H1 (cell line): ENCODE results near the gene PLCB1. TPM values are rescaled to one million over a fixed set of nuclear protein-coding genes. Genes with fewer than 3 reads are reported as not detected.

Experiments
- CTCF ChIA-PET: fragments of 300-600 bp; sonication (Branson Sonifier 250); formaldehyde crosslinking; loops from one replicate; lab custom pipeline; 2021; ENCODE audit not compliant: partially characterized antibody; lab: Charles Lee
- POLR2A ChIA-PET: fragments of 300-600 bp; sonication (Branson Sonifier 250); formaldehyde crosslinking; loops from one replicate; lab custom pipeline; 2021; ENCODE audit warnings: inconsistent platforms; ENCODE audit not compliant: partially characterized antibody; lab: Charles Lee
- DNase-seq, 2 experiments: peaks; one replicate each; pipeline versions ENCODE4 v3.0.0 to v3.0.0-alpha.2; 2010 to 2022; ENCODE audit warnings: low spot score in 2 of 2, low read depth in 1 of 2, mixed read lengths in 1 of 2
- FAIRE-seq: peaks from 2 replicates; lab custom pipeline; 2011; peaks lifted over from hg19 to GRCh38; lab: Jason Lieb, UNC
- H2AFZ ChIP-seq: 2 replicates; pipeline ENCODE4 v1.8.1; 2012; ENCODE audit warnings: low read length, inconsistent platforms
- H2AK5ac ChIP-seq: 2 replicates; pipeline ENCODE4 v1.6.1; 2013; ENCODE audit warnings: low read depth, low read length
- H2BK120ac ChIP-seq: replicated peaks from 2 replicates; pipeline ENCODE3; 2013; ENCODE audit warnings: low read depth, low read length, inconsistent platforms
- H2BK12ac ChIP-seq: 2 replicates; pipeline ENCODE4 v1.6.1; 2013; ENCODE audit warnings: low read depth, low read length
- H2BK15ac ChIP-seq: 2 replicates; pipeline ENCODE4 v1.6.1; 2013; ENCODE audit warnings: low read length
- H2BK20ac ChIP-seq: 2 replicates; pipeline ENCODE4 v1.6.1; 2013; ENCODE audit warnings: low read length
- H2BK5ac ChIP-seq: 2 replicates; pipeline ENCODE4 v1.6.1; 2013; ENCODE audit warnings: low read depth, low read length
- H3K14ac ChIP-seq: 2 replicates; pipeline ENCODE4 v1.6.1; 2013; ENCODE audit warnings: inconsistent platforms; ENCODE audit not compliant: insufficient read length
- H3K18ac ChIP-seq: 2 replicates; pipeline ENCODE4 v1.6.1; 2013; ENCODE audit warnings: low read length; ENCODE audit errors: extremely low read depth
- H3K23ac ChIP-seq: 2 replicates; pipeline ENCODE4 v1.6.1; 2013; ENCODE audit warnings: inconsistent platforms; ENCODE audit not compliant: insufficient read length
- H3K23me2 ChIP-seq: 2 replicates; pipeline ENCODE4 v1.6.1; 2013; ENCODE audit warnings: low read depth, low read length
- H3K27ac ChIP-seq: 2 replicates; pipeline ENCODE4 v1.6.1; 2011; ENCODE audit warnings: low read depth, low read length, inconsistent platforms
- H3K27me3 ChIP-seq, 4 experiments: replicated peaks in 1 of 4; 1 replicate in 1 of 4; 2 replicates in 3 of 4; pipeline versions ENCODE4 v1.6.1 to v1.8.1; 2011 to 2013; ENCODE audit warnings: low read length in 3 of 4, mild to moderate bottlenecking in 3 of 4, inconsistent platforms in 2 of 4, mixed read lengths in 2 of 4, moderate library complexity in 1 of 4; ENCODE audit not compliant: control insufficient read depth in 3 of 4, insufficient read depth in 3 of 4; ENCODE audit errors: extremely low read depth in 1 of 4
- H3K36me3 ChIP-seq, 4 experiments: 2 replicates each; pipeline versions ENCODE4 v1.6.1 to v1.8.1; 2011 to 2013; ENCODE audit warnings: mild to moderate bottlenecking in 4 of 4, low read length in 3 of 4, moderate library complexity in 2 of 4, control low read depth in 1 of 4, inconsistent platforms in 1 of 4; ENCODE audit not compliant: insufficient read depth in 4 of 4, control insufficient read depth in 2 of 4
- H3K4ac ChIP-seq: replicated peaks from 2 replicates; pipeline ENCODE3; 2013; ENCODE audit warnings: low read length, low read depth, mixed read lengths, inconsistent platforms; ENCODE audit not compliant: insufficient read length
- H3K4me1 ChIP-seq, 4 experiments: replicated peaks in 1 of 4; 1 replicate in 1 of 4; 2 replicates in 3 of 4; pipeline versions ENCODE4 v1.6.1 to v1.8.1; 2011 to 2013; ENCODE audit warnings: low read length in 3 of 4, inconsistent platforms in 2 of 4, mixed read lengths in 1 of 4; ENCODE audit not compliant: insufficient read depth in 4 of 4, control insufficient read depth in 3 of 4
- H3K4me2 ChIP-seq, 2 experiments: 2 replicates each; pipeline versions ENCODE4 v1.6.1 to v1.8.1; 2011 to 2013; ENCODE audit warnings: low read depth in 2 of 2, low read length in 2 of 2, control low read depth in 1 of 2, inconsistent platforms in 1 of 2, mild to moderate bottlenecking in 1 of 2; ENCODE audit not compliant: insufficient read depth in 1 of 2
- H3K4me3 ChIP-seq, 4 experiments: fragments of 200-600, 300-600 bp in 1 of 4; sonication (generic), shearing (Covaris generic), sonication (Bioruptor Twin) in 1 of 4; 2 replicates each; pipeline versions ENCODE4 v1.5.1 to v1.8.1; 2011 to 2016; ENCODE audit warnings: low read length in 4 of 4, low read depth in 3 of 4, control low read depth in 2 of 4, inconsistent platforms in 2 of 4, mild to moderate bottlenecking in 2 of 4, mixed read lengths in 1 of 4, moderate library complexity in 1 of 4; ENCODE audit not compliant: insufficient read depth in 2 of 4; ENCODE audit errors: extremely low read depth in 1 of 4
- H3K56ac ChIP-seq: replicated peaks from 2 replicates; pipeline ENCODE3; 2013; ENCODE audit warnings: low read depth, mild to moderate bottlenecking, mixed read lengths, low read length, inconsistent platforms; ENCODE audit not compliant: insufficient read length
- H3K79me1 ChIP-seq: 2 replicates; pipeline ENCODE4 v1.6.1; 2013; ENCODE audit warnings: low read depth, low read length, control low read depth
- H3K79me2 ChIP-seq, 2 experiments: 2 replicates each; pipeline versions ENCODE4 v1.6.1 to v1.8.1; 2012 to 2013; ENCODE audit warnings: low read length in 2 of 2, mild to moderate bottlenecking in 2 of 2, inconsistent platforms in 1 of 2; ENCODE audit not compliant: insufficient read depth in 2 of 2, control insufficient read depth in 1 of 2
- H3K9ac ChIP-seq, 4 experiments: replicated peaks in 1 of 4; 1 replicate in 1 of 4; 2 replicates in 3 of 4; pipeline versions ENCODE4 v1.6.1 to v1.8.1; 2011 to 2013; ENCODE audit warnings: low read depth in 3 of 4, low read length in 3 of 4, control low read depth in 2 of 4, mild to moderate bottlenecking in 2 of 4, moderate library complexity in 2 of 4, inconsistent platforms in 1 of 4; ENCODE audit errors: extremely low read depth in 1 of 4
- H3K9me3 ChIP-seq, 2 experiments: 2 replicates each; pipeline versions ENCODE4 v1.6.1 to v1.8.1; 2012 to 2013; ENCODE audit warnings: mild to moderate bottlenecking in 2 of 2, moderate library complexity in 2 of 2, control low read depth in 1 of 2, inconsistent platforms in 1 of 2, low read depth in 1 of 2, low read length in 1 of 2, mixed read lengths in 1 of 2; ENCODE audit not compliant: insufficient read depth in 2 of 2
- H4K20me1 ChIP-seq, 2 experiments: replicated peaks in 1 of 2; 2 replicates each; pipeline versions ENCODE3 to v1.8.1; 2011 to 2013; ENCODE audit warnings: inconsistent platforms in 2 of 2, low read length in 2 of 2, mild to moderate bottlenecking in 1 of 2; ENCODE audit not compliant: insufficient read depth in 2 of 2, control insufficient read depth in 1 of 2
- H4K5ac ChIP-seq: 2 replicates; pipeline ENCODE4 v1.6.1; 2013; ENCODE audit warnings: low read length, low read depth, mixed read lengths, inconsistent platforms; ENCODE audit not compliant: insufficient read length
- H4K8ac ChIP-seq: 2 replicates; pipeline ENCODE4 v1.8.0; 2013; ENCODE audit warnings: mild to moderate bottlenecking, moderate library complexity, low read length, inconsistent platforms; ENCODE audit not compliant: insufficient read depth; ENCODE audit errors: extremely low read depth
- H4K91ac ChIP-seq: replicated peaks from 2 replicates; pipeline ENCODE3; 2013; ENCODE audit warnings: low read length, mixed read lengths, inconsistent platforms; ENCODE audit not compliant: insufficient read length
- ATF2 ChIP-seq: IDR thresholded peaks from 2 replicates; pipeline ENCODE4 v1.6.1; 2012; ENCODE audit warnings: low read length, inconsistent platforms
- BCL11A ChIP-seq, 2 experiments: IDR thresholded peaks; one replicate each; pipeline ENCODE4 v1.6.1; 2011; ENCODE audit warnings: low read depth in 2 of 2, low read length in 2 of 2, mild to moderate bottlenecking in 2 of 2
- CEBPB ChIP-seq: IDR thresholded peaks from 2 replicates; pipeline ENCODE4 v1.6.1; 2012; ENCODE audit warnings: low read depth, low read length
- FOSL1 ChIP-seq: IDR thresholded peaks from 2 replicates; pipeline ENCODE4 v1.6.1; 2011; ENCODE audit warnings: mild to moderate bottlenecking, low read depth, low read length, moderate library complexity; ENCODE audit not compliant: insufficient read depth
- POU5F1 ChIP-seq: IDR thresholded peaks from 2 replicates; pipeline ENCODE4 v1.6.1; 2011; ENCODE audit warnings: low read depth, mild to moderate bottlenecking, low read length, moderate library complexity
- RAD21 ChIP-seq, 2 experiments: IDR thresholded peaks in 1 of 2; conservative IDR thresholded peaks in 1 of 2; 2 replicates each; pipeline ENCODE4 v1.6.1; 2011; ENCODE audit warnings: low read depth in 2 of 2, low read length in 2 of 2, improper control_type of control experiment in 1 of 2, inconsistent platforms in 1 of 2, mild to moderate bottlenecking in 1 of 2, moderate library complexity in 1 of 2
- RNF2 ChIP-seq: fragments of 200-900, 300-1000 bp; sonication (generic); IDR thresholded peaks from 2 replicates; pipeline ENCODE4 v1.7.1; 2016; ENCODE audit warnings: borderline replicate concordance, low read depth, mild to moderate bottlenecking, antibody characterized with exemption, low read length; ENCODE audit not compliant: poor library complexity, severe bottlenecking; ENCODE audit errors: missing control alignments
- ZNF274 ChIP-seq: IDR thresholded peaks from 2 replicates; pipeline ENCODE4 v1.7.0; 2012; ENCODE audit warnings: low read length, borderline replicate concordance; ENCODE audit errors: extremely low read depth
- WGBS, 2 experiments: shearing (Covaris generic) in 1 of 2; methylation state at CpG; one replicate each; pipeline versions ENCODE4 v1.1.6 to v1.1.7; 2013 to 2015; ENCODE audit warnings: low lambda C conversion rate in 2 of 2, mixed read lengths in 2 of 2, inconsistent platforms in 1 of 2, low coverage in 1 of 2, missing lambda C conversion rate in 1 of 2; ENCODE audit not compliant: insufficient replicate concordance in 2 of 2, insufficient coverage in 1 of 2, insufficient read length in 1 of 2; ENCODE audit errors: extremely low coverage in 1 of 2, missing lambda C conversion rate in 1 of 2; 5-methylcytosine and 5-hydroxymethylcytosine counted together
- polyA plus RNA-seq, 7 experiments: library from polyadenylated mRNA; depleted of rRNA in 3 of 7; stranded (reverse) in 5 of 7; unstranded in 2 of 7; fragments of >200 nt in 5 of 7; fragments of 200-250 nt in 2 of 7; gene quantifications; 1 replicate in 5 of 7; 2 replicates in 1 of 7; 4 replicates in 1 of 7; pipeline versions ENCODE4 v1.2.1 to v1.2.3, GENCODE V29; 2011 to 2013; ENCODE audit warnings: missing spikeins in 2 of 7, mixed read lengths in 2 of 7
- total RNA-seq: library from RNA; stranded (reverse); fragmentation: NEBNext Ultra II Directional; extraction: Animal tissue kit (Norgen Biotek cat#: 25700); gene quantifications from 2 replicates; pipeline ENCODE4 v1.2.1, GENCODE V29; 2021

Gene PLCB1
- total and polyA plus RNA-seq, 2 of the 8 experiments (the other 6 are each of a cell fraction or from before 2014, with no cell fraction given), result 2.6 to 9.1 TPM

- H3K27ac ChIP-seq, result no peak overlapping the region
- TF ChIP-seq CEBPB, result peak; percentile 48; the same call in 1 of the 2 replicates
- no peak for TF ChIP-seq FOSL1
- TF ChIP-seq RAD21 (IDR thresholded peaks at IDR 0.05 in 1 of 2, conservative IDR thresholded peaks at IDR 0.05 in 1 of 2; ENCODE audit: low read depth in 2 of 2, low read length in 2 of 2), result peak; percentile 87 to 90
- 0 out of 2 replicates have a peak, but pooled peaks have one; percentile 80 for TF ChIP-seq ATF2
- no peak for TF ChIP-seq ZNF274
- no peak for TF ChIP-seq POU5F1
- TF ChIP-seq BCL11A (IDR thresholded peaks at IDR 0.05; ENCODE audit: low read depth in 2 of 2, low read length in 2 of 2), result no peak
- TF ChIP-seq RNF2, result no peak
These were observed 658.5 kb downstream of the PLCB1 start for GRCh38 chr20:8790442-8791074.

More at GRCh38 chr20:8790442-8791074, 658.5 kb downstream of the PLCB1 start:
- Histone ChIP-seq H3K4me2 (no peak overlapping the region), H3K9ac (no peak overlapping the region), H3K4me3 (no peak overlapping the region), H2BK120ac (no peak overlapping the region), H3K9me3 (no peaks in the 10 kb centered on the region), H3K79me1 (no peaks in the 10 kb centered on the region), H3K23me2 (no peaks in the 10 kb centered on the region), H4K20me1 (no peaks in the 10 kb centered on the region), H3K79me2 (no peaks in the 10 kb centered on the region), H4K8ac (no peak overlapping the region), H3K36me3 (no peaks in the 10 kb centered on the region), H2BK20ac (no peak overlapping the region), H3K18ac (no peak overlapping the region), H4K91ac (no peak overlapping the region), H2AK5ac (no peak overlapping the region), H3K23ac (no peak overlapping the region), H2BK15ac (no peak overlapping the region), H3K4me1 (no peaks in the 10 kb centered on the region; a peak in 1 of 7 replicates), H3K27me3 (no peaks in the 10 kb centered on the region), H3K14ac (no peak overlapping the region), H2BK5ac (no peak overlapping the region), H3K56ac (no peak overlapping the region), H4K5ac (no peak overlapping the region), H2AFZ (no peak overlapping the region), H2BK12ac (no peak overlapping the region), H3K4ac (no peak overlapping the region)
- FAIRE-seq (peak; percentile 70), DNase-seq (no peak)
- ChIA-PET CTCF (interaction anchor here (0.9 to 2.7 kb wide), 28 partner anchors 8 to 926 kb away, joined by 3 to 13 read pairs (median 4); no protein-coding TSS in a partner anchor), POLR2A (no interaction called here)
- 60% methylated on average over 5 of the region's 5 CpGs; no CpG with 5 or more reads in 1 of the 2 experiments for WGBS, 2 experiments
